Measurements from ENCODE around the gene RAB11FIP3.

RAB11FIP3 gene

GRCh38 chr16:534856-535445 lies 109.5 kb downstream of the RAB11FIP3 start:
- DNase-seq = no peak

GRCh38 chr16:535446-536405 lies 110.3 kb downstream of the RAB11FIP3 start:
- no peak for DNase-seq

GRCh38 chr16:536746-537145 lies 111.3 kb downstream of the RAB11FIP3 start:
- no peak for DNase-seq

GRCh38 chr16:537415-538335 lies 112.2 kb downstream of the RAB11FIP3 start:
- DNase-seq = no peak

GRCh38 chr16:539901-540530 lies 114.6 kb downstream of the RAB11FIP3 start:
- no peak for DNase-seq

- DNase-seq = no peak
Measured at GRCh38 chr16:540645-541340, 115.3 kb downstream of the RAB11FIP3 start.

- no peak for DNase-seq
Measured at GRCh38 chr16:543301-544164, 118.1 kb downstream of the RAB11FIP3 start.

- DNase-seq = no peak
Measured at GRCh38 chr16:544517-544916, 119.1 kb downstream of the RAB11FIP3 start.

GRCh38 chr16:546909-547770 lies 121.7 kb downstream of the RAB11FIP3 start:
- DNase-seq = peak; percentile 71

- DNase-seq = no peak
Measured at GRCh38 chr16:548586-548985, 123.1 kb downstream of the RAB11FIP3 start.

GRCh38 chr16:549544-550263 lies 124.3 kb downstream of the RAB11FIP3 start:
- DNase-seq = no peak

GRCh38 chr16:551210-551609 lies 125.8 kb downstream of the RAB11FIP3 start:
- DNase-seq = no peak

GRCh38 chr16:552171-552570 lies 126.7 kb downstream of the RAB11FIP3 start:
- DNase-seq = no peak

- no peak for DNase-seq
Measured at GRCh38 chr16:553601-554296, 128.3 kb downstream of the RAB11FIP3 start.

GRCh38 chr16:554297-554621 lies 128.8 kb downstream of the RAB11FIP3 start:
- no peak for DNase-seq

GRCh38 chr16:554640-555365 lies 129.4 kb downstream of the RAB11FIP3 start:
- no peak for DNase-seq

GRCh38 chr16:555528-556473 lies 130.4 kb downstream of the RAB11FIP3 start:
- no peak for DNase-seq

Data from femur (tissue), 1 donor.